ENCODE measurements around the gene TFIP11. TPM values are rescaled to one million over a fixed set of nuclear protein-coding genes. Genes with fewer than 3 reads are reported as not detected.

Gene TFIP11
- total and polyA plus RNA-seq, 2 donors (not counting 1 experiment from before 2014, with no cell fraction given), result 33.5 to 82.8 TPM

- no peak overlapping the region for H3K4me3 ChIP-seq (ENCODE audit: control extremely low read depth in 1 of 5, extremely low read depth in 1 of 5, insufficient read depth in 1 of 5, low read depth in 2 of 5, low read length in 4 of 5)
- H3K27ac ChIP-seq (ENCODE audit: low read length in 2 of 2), result no peak overlapping the region
- Mint-ChIP-seq H3K9me3 (ENCODE audit: insufficient read depth) (no peaks in the 10 kb centered on the region), H3K27me3 (no peaks in the 10 kb centered on the region), H3K4me3 (no peak overlapping the region), H3K27ac (no peak overlapping the region), H3K4me1 (peaks cover 32% of the 10 kb centered on the region)
- no peak overlapping the region for H3K9ac ChIP-seq (ENCODE audit: low read length)
- ChIA-PET POLR2A (no interaction called here), CTCF (interaction anchor here (0.7 to 1.2 kb wide), 2 partner anchors 103 to 124 kb away, joined by 3 read pairs; no protein-coding TSS in a partner anchor)
- H4K20me1 ChIP-seq (ENCODE audit: control insufficient read depth, insufficient read depth, low read length, poor library complexity, severe bottlenecking), result peaks cover 2% of the 10 kb centered on the region
- no peak overlapping the region for H2AFZ ChIP-seq (ENCODE audit: insufficient read depth, low read depth, low read length, poor library complexity, severe bottlenecking)
- 96% methylated on average over 47 of the region's 47 CpGs for WGBS (ENCODE audit: insufficient coverage)
- H3K27me3 ChIP-seq (replicated peaks in 1 of 4; ENCODE audit: control extremely low read depth in 1 of 4, control insufficient read depth in 3 of 4, insufficient read depth in 4 of 4, low read length in 3 of 4), result no peaks in the 10 kb centered on the region
- ATAC-seq (ENCODE audit: low read depth), result no peak
- H3K9me3 ChIP-seq (ENCODE audit: control extremely low read depth in 1 of 3, control insufficient read depth in 2 of 3, insufficient read depth in 1 of 3, low read length in 2 of 3), result no peaks in the 10 kb centered on the region
- peaks cover 10 to 32% of the 10 kb centered on the region in 2 donors for H3K4me1 ChIP-seq (ENCODE audit: control insufficient read depth in 2 of 2, insufficient read depth in 2 of 2, low read length in 2 of 2)
- no peak overlapping the region for H3K4me2 ChIP-seq (replicated peaks; ENCODE audit: low read depth, low read length, poor library complexity, severe bottlenecking)
- DNase-seq, result no peak
- H3K36me3 ChIP-seq (replicated peaks in 1 of 2; ENCODE audit: control extremely low read depth in 1 of 2, control insufficient read depth in 1 of 2, extremely low read depth in 1 of 2, insufficient read depth in 2 of 2, low read length in 1 of 2), result peaks cover 0 to 20% of the 10 kb centered on the region in 2 experiments
- intact Hi-C loops (cut with micrococcal nuclease), result no loop called here
- H3K79me2 ChIP-seq (ENCODE audit: control insufficient read depth, insufficient read depth, low read length), result peaks cover 8% of the 10 kb centered on the region
- TF ChIP-seq EZH2 (IDR thresholded peaks at IDR 0.05; ENCODE audit: borderline replicate concordance, insufficient read depth, low read depth, low read length, poor library complexity, severe bottlenecking) (no peak), CTCF (IDR thresholded peaks at IDR 0.05) (no peak)
Measured at GRCh38 chr22:26541167-26541819, 29.0 kb upstream of the TFIP11 start.

GRCh38 chr22:26540119-26540518, 27.8 kb upstream of the TFIP11 start:
- Mint-ChIP-seq H3K9me3 (ENCODE audit: insufficient read depth) (no peaks in the 10 kb centered on the region), H3K27me3 (no peaks in the 10 kb centered on the region), H3K4me3 (no peak overlapping the region), H3K4me1 (peaks cover 40% of the 10 kb centered on the region), H3K27ac (no peak overlapping the region)
- CTCF ChIA-PET, result interaction anchor here (0.7 kb wide), 1 partner anchor 120 kb away, joined by 3 read pairs; no protein-coding TSS in a partner anchor
- H3K4me1 ChIP-seq (ENCODE audit: control insufficient read depth in 2 of 2, insufficient read depth in 2 of 2, low read length in 2 of 2), result peaks cover 22 to 39% of the 10 kb centered on the region in 2 donors
- peaks cover 0 to 3% (median 0%) of the 10 kb centered on the region in 3 donors for H3K9me3 ChIP-seq (ENCODE audit: control extremely low read depth in 1 of 3, control insufficient read depth in 2 of 3, insufficient read depth in 1 of 3, low read length in 2 of 3)
- DNase-seq (no peak), ATAC-seq (ENCODE audit: low read depth) (no peak)
- H3K27ac ChIP-seq (ENCODE audit: low read length in 2 of 2), result no peak overlapping the region
- no peak overlapping the region for H3K4me2 ChIP-seq (replicated peaks; ENCODE audit: low read depth, low read length, poor library complexity, severe bottlenecking)
- POLR2A ChIA-PET, result no interaction called here
- no CpG with 5 or more reads among the region's 2 CpGs for WGBS (ENCODE audit: insufficient coverage)
- no peak overlapping the region for H3K9ac ChIP-seq (ENCODE audit: low read length)
- H2AFZ ChIP-seq (ENCODE audit: insufficient read depth, low read depth, low read length, poor library complexity, severe bottlenecking), result no peak overlapping the region
- no peaks in the 10 kb centered on the region for H3K27me3 ChIP-seq (replicated peaks in 1 of 4; ENCODE audit: control extremely low read depth in 1 of 4, control insufficient read depth in 3 of 4, insufficient read depth in 4 of 4, low read length in 3 of 4)
- H3K79me2 ChIP-seq (ENCODE audit: control insufficient read depth, insufficient read depth, low read length), result peaks cover 5% of the 10 kb centered on the region
- intact Hi-C loops (cut with micrococcal nuclease), result no loop called here
- no peaks in the 10 kb centered on the region for H4K20me1 ChIP-seq (ENCODE audit: control insufficient read depth, insufficient read depth, low read length, poor library complexity, severe bottlenecking)
- no peak overlapping the region for H3K4me3 ChIP-seq (ENCODE audit: control extremely low read depth in 1 of 5, extremely low read depth in 1 of 5, insufficient read depth in 1 of 5, low read depth in 2 of 5, low read length in 4 of 5)
- TF ChIP-seq CTCF (IDR thresholded peaks at IDR 0.05), result no peak
- no peak for TF ChIP-seq EZH2 (IDR thresholded peaks at IDR 0.05; ENCODE audit: borderline replicate concordance, insufficient read depth, low read depth, low read length, poor library complexity, severe bottlenecking)
- H3K36me3 ChIP-seq (replicated peaks in 1 of 2; ENCODE audit: control extremely low read depth in 1 of 2, control insufficient read depth in 1 of 2, extremely low read depth in 1 of 2, insufficient read depth in 2 of 2, low read length in 1 of 2), result peaks cover 0 to 20% of the 10 kb centered on the region in 2 experiments

All from B cell (primary cell).